Glutamatergic neuron (in vitro differentiated cells): ENCODE measurements around the gene TGM3. TPM values are rescaled to one million over a fixed set of nuclear protein-coding genes. Genes with fewer than 3 reads are reported as not detected.
"Not testable (repeated sequence)": the region's sequence is repeated elsewhere in the genome, so short reads cannot be mapped to it uniquely, and the experiment has no call there.

Experiments used
- DNase-seq: peaks from one replicate; pipeline ENCODE4 v3.0.0; 2022
- H3K27ac Mint-ChIP-seq: one replicate; pipeline ENCODE4 v1.8.0; 2020; ENCODE audit warnings: mild to moderate bottlenecking, mixed read lengths, inconsistent platforms; ENCODE audit not compliant: unreplicated experiment
- H3K27me3 Mint-ChIP-seq: one replicate; pipeline ENCODE4 v1.8.0; 2020; ENCODE audit warnings: mild to moderate bottlenecking, moderate library complexity, mixed read lengths, inconsistent platforms; ENCODE audit not compliant: unreplicated experiment
- H3K36me3 Mint-ChIP-seq: one replicate; pipeline ENCODE4 v1.8.0; 2020; ENCODE audit warnings: mild to moderate bottlenecking, mixed read lengths, inconsistent platforms; ENCODE audit not compliant: unreplicated experiment
- H3K4me1 Mint-ChIP-seq: one replicate; pipeline ENCODE4 v1.8.0; 2020; ENCODE audit warnings: mild to moderate bottlenecking, low read depth, mixed read lengths, inconsistent platforms; ENCODE audit not compliant: unreplicated experiment
- H3K4me3 Mint-ChIP-seq: one replicate; pipeline ENCODE4 v1.8.0; 2020; ENCODE audit warnings: mild to moderate bottlenecking, mixed read lengths, inconsistent platforms; ENCODE audit not compliant: unreplicated experiment
- H3K9me3 Mint-ChIP-seq: one replicate; pipeline ENCODE4 v1.8.0; 2020; ENCODE audit warnings: mild to moderate bottlenecking, moderate library complexity, mixed read lengths, inconsistent platforms; ENCODE audit not compliant: unreplicated experiment
- total RNA-seq: library from RNA; stranded (reverse); fragmentation: NEBNext Ultra II Directional; extraction: Animal tissue kit (Norgen Biotek cat#: 25700); gene quantifications from one replicate; pipeline ENCODE4 v1.2.1, GENCODE V29; 2021; ENCODE audit not compliant: unreplicated experiment
- TF ChIP-seq, protein P1 (sequence below): fragments of 200-600 bp; sonication (generic); IDR thresholded peaks from one replicate; pipeline ENCODE4 v1.5.0; 2021; ENCODE audit not compliant: partially characterized antibody, unreplicated experiment

TGM3 gene
- total RNA-seq, 1 donor from 2014 or later = not detected

DNA sequence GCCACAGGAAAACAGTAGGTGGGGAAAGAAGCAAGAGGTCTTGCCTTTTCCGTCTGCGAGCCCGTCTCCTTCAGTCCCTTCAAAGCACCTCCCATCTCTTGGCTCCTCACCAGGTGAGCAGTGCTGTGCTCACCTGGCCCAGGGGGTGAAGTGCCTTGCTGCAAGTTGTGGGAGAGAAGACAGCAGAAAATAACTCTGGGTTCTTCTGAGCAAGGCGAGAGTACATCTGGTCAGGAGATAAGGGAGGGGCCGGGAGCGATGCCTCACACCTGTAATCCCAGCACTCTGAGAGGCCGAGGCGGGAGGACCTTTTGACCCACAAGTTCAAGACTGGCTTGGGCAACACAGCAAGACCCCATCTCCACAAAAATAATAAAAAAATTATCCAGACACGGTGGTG is 35.6 kb upstream of the TGM3 start:
- H3K9me3 Mint-ChIP-seq = peaks cover 1% of the 10 kb centered on the region
- H3K27ac Mint-ChIP-seq = no peak overlapping the region
- no peak overlapping the region for H3K4me3 Mint-ChIP-seq
- H3K4me1 Mint-ChIP-seq = no peaks in the 10 kb centered on the region
- no peaks in the 10 kb centered on the region for H3K36me3 Mint-ChIP-seq
- TF ChIP-seq, protein P1, sequence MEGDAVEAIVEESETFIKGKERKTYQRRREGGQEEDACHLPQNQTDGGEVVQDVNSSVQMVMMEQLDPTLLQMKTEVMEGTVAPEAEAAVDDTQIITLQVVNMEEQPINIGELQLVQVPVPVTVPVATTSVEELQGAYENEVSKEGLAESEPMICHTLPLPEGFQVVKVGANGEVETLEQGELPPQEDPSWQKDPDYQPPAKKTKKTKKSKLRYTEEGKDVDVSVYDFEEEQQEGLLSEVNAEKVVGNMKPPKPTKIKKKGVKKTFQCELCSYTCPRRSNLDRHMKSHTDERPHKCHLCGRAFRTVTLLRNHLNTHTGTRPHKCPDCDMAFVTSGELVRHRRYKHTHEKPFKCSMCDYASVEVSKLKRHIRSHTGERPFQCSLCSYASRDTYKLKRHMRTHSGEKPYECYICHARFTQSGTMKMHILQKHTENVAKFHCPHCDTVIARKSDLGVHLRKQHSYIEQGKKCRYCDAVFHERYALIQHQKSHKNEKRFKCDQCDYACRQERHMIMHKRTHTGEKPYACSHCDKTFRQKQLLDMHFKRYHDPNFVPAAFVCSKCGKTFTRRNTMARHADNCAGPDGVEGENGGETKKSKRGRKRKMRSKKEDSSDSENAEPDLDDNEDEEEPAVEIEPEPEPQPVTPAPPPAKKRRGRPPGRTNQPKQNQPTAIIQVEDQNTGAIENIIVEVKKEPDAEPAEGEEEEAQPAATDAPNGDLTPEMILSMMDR = no peak
- peaks cover 2% of the 10 kb centered on the region for H3K27me3 Mint-ChIP-seq
- DNase-seq = no peak

DNA sequence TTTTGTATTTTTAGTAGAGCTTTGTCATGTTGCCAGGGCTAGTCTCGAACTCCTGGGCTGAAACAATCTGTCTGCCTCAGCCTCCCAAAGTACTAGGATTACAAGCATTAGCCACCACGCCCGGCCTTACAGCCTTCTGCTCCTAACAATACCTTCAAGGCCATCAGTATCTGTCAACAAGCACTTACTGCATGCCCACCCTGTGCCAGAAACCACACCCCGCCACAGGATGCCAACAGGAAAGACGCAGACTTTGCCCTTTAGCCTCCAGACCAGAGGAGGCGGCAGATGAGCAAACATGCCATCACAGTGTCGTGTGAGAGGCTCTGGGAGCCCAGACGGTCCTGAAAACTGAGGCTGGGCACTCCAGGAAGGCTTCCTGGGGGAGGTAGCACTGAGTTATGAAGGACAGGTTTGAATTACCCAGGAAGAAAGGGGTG is 34.7 kb upstream of the TGM3 start:
- H3K4me1 Mint-ChIP-seq = no peaks in the 10 kb centered on the region
- no peak overlapping the region for H3K4me3 Mint-ChIP-seq
- H3K27ac Mint-ChIP-seq = no peak overlapping the region
- peaks cover 1% of the 10 kb centered on the region for H3K9me3 Mint-ChIP-seq
- no peaks in the 10 kb centered on the region for H3K36me3 Mint-ChIP-seq
- H3K27me3 Mint-ChIP-seq = peaks cover 2% of the 10 kb centered on the region
- DNase-seq = no peak
- TF ChIP-seq, protein P1 = no peak

DNA sequence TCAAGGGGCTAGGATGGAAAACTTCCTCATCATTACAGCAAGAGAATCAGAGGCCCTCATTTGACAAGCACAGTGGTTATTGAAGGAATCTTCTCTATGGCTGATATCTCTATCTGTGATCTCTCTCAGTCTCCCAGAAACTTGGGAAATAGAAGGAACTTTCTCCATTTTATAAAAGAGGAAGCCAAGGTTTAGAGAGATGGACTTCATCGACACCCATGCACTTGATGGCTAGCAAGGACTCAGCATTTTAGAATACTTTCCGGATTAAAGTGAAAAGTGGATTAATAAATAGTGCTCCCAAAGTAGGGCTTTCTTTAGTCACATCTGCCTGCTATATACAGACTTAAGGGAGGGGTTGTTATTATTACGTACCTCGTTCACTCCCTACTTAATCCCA is 34.2 kb upstream of the TGM3 start:
- no peak overlapping the region for H3K27ac Mint-ChIP-seq
- H3K9me3 Mint-ChIP-seq = peaks cover 1% of the 10 kb centered on the region
- no peak for DNase-seq
- H3K4me3 Mint-ChIP-seq = no peak overlapping the region
- H3K36me3 Mint-ChIP-seq = no peaks in the 10 kb centered on the region
- peaks cover 2% of the 10 kb centered on the region for H3K27me3 Mint-ChIP-seq
- TF ChIP-seq, protein P1 = no peak
- no peaks in the 10 kb centered on the region for H3K4me1 Mint-ChIP-seq

DNA sequence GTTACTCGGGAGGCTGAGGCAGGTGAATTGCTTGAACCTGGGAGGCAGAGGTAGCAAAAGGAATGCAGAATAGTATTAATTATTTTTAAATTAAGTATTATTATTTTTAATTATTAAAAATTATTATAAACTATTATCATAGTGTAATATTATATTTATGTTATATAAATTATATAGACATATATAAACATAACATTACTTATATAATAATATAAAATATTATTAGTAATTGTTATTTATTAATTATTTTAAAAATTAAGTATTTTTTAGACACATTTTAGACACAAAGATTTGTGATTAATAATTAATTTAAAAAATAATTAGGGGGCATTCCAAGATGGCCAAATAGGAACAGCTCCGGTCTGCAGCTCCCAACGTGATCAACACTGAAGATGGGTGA is 31.7 kb upstream of the TGM3 start:
- H3K27me3 Mint-ChIP-seq = no peaks in the 10 kb centered on the region
- no peak for DNase-seq
- no peaks in the 10 kb centered on the region for H3K36me3 Mint-ChIP-seq
- TF ChIP-seq, protein P1 = no peak
- H3K9me3 Mint-ChIP-seq = peaks cover 1% of the 10 kb centered on the region
- no peaks in the 10 kb centered on the region for H3K4me1 Mint-ChIP-seq
- H3K27ac Mint-ChIP-seq = no peak overlapping the region
- no peak overlapping the region for H3K4me3 Mint-ChIP-seq

DNA sequence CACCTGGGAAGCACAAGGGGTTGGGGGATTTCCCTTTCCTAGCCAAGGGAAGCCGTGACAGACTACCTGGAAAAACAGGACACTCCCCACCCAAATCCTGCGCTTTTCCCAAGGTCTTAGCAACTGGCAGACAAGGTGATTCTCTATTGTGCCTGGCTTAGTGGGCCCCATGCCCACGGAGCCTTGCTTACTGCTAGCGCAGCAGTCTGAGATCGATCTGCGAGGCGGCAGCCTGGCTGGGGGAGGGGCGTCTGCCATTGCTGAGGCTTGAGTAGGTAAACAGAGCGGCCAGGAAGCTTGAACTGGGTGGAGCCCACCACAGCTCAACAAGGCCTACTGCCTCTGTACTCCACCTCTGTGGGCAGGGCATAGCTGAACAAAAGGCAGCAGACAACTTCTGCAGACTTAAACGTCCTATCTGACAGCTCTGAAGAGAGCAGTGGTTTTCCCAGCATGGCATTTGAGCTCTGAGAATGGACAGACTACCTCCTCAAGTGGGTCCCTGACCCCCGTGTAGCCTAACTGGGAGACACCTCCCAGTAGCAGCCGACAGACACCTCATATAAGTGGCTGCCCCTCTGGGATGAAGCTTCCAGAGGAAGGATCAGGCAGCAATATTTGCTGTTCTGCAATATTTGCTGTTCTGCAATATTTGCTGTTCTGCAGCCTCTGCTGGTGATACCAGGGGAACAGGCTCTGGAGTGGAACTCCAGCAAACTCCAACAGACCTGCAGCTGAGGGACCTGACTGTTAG is 31.0 kb upstream of the TGM3 start:
- not testable (repeated sequence) for H3K27ac Mint-ChIP-seq, H3K4me3 Mint-ChIP-seq
- peak; percentile 50 for DNase-seq

More for the DNA sequence above, 31.0 kb upstream of the TGM3 start:
- H3K4me1 Mint-ChIP-seq, H3K27me3 Mint-ChIP-seq, H3K36me3 Mint-ChIP-seq, H3K9me3 Mint-ChIP-seq: not testable (repeated sequence)
